A673 (cell line): ENCODE data around the gene CCN2. TPM values are rescaled to one million over a fixed set of nuclear protein-coding genes. Genes with fewer than 3 reads are reported as not detected.

Source experiments
- BruUV-seq: library from RNA; stranded (reverse); fragments of 400-500 nt; replicated peaks from 2 replicates; lab custom pipeline; 2021; lab: Mats Ljungman, UMichigan
- CTCF ChIA-PET: fragments of 300-600 bp; sonication (Branson Sonifier 250); formaldehyde crosslinking; loops from one replicate; lab custom pipeline; 2022; ENCODE audit warnings: antibody characterized with exemption; lab: Charles Lee
- POLR2A ChIA-PET: fragments of 300-600 bp; sonication (Branson Sonifier 250); formaldehyde crosslinking; loops from one replicate; lab custom pipeline; 2022; ENCODE audit warnings: antibody characterized with exemption; ENCODE audit not compliant: low non-redundant PET; lab: Charles Lee
- DNase-seq: peaks from one replicate; pipeline ENCODE4 v3.0.0-alpha.2; 2015; ENCODE audit warnings: low spot score
- H3K27ac ChIP-seq: fragments of 200-600 bp; sonication (generic); 2 replicates; pipeline ENCODE4 v1.5.1; 2016; ENCODE audit warnings: mixed run types, low read depth, mild to moderate bottlenecking, mixed read lengths, antibody characterized with exemption, low read length; ENCODE audit not compliant: poor library complexity, severe bottlenecking
- H3K27me3 ChIP-seq: fragments of 200-600 bp; sonication (generic); replicated peaks from 2 replicates; pipeline ENCODE4 v1.6.1; 2017; ENCODE audit warnings: mixed run types, low read depth, mild to moderate bottlenecking, mixed read lengths, antibody characterized with exemption, low read length; ENCODE audit not compliant: insufficient read depth, poor library complexity
- H3K36me3 ChIP-seq: fragments of 200-600 bp; sonication (generic); 2 replicates; pipeline ENCODE4 v1.6.1; 2016; ENCODE audit warnings: mixed run types, mild to moderate bottlenecking, mixed read lengths, antibody characterized with exemption, low read length; ENCODE audit not compliant: insufficient read depth, poor library complexity, severe bottlenecking
- H3K4me1 ChIP-seq: fragments of 200-600 bp; sonication (generic); 2 replicates; pipeline ENCODE4 v1.6.1; 2017; ENCODE audit warnings: mixed run types, mild to moderate bottlenecking, mixed read lengths, antibody characterized with exemption, low read length; ENCODE audit not compliant: insufficient read depth, poor library complexity, severe bottlenecking
- H3K4me3 ChIP-seq: fragments of 200-600 bp; sonication (generic); 2 replicates; pipeline ENCODE4 v1.5.1; 2016; ENCODE audit warnings: low read depth, mixed run types, mild to moderate bottlenecking, mixed read lengths, low read length; ENCODE audit not compliant: poor library complexity, severe bottlenecking
- H3K9me3 ChIP-seq: fragments of 200-600 bp; sonication (generic); 2 replicates; pipeline ENCODE4 v1.6.1; 2016; ENCODE audit warnings: mixed run types, low read depth, mild to moderate bottlenecking, mixed read lengths, antibody characterized with exemption, low read length; ENCODE audit not compliant: poor library complexity, severe bottlenecking
- EZH2 ChIP-seq: fragments of 200-600 bp; sonication (generic); IDR thresholded peaks from 2 replicates; pipeline ENCODE4 v1.6.1; 2017; ENCODE audit warnings: borderline replicate concordance, low read depth, mild to moderate bottlenecking, mixed read lengths, antibody characterized with exemption, low read length; ENCODE audit not compliant: poor library complexity, severe bottlenecking
- intact Hi-C: fragments of 100-400 bp; cut with micrococcal nuclease; formaldehyde crosslinking; loops from one replicate; pipeline ENCODE4 v1.10.0; 2022; ENCODE audit not compliant: unreplicated experiment
- total RNA-seq: library from RNA; stranded (reverse); gene quantifications from 2 replicates; pipeline ENCODE4 v1.2.3, GENCODE V29; 2021
- TF ChIP-seq, protein P1 (sequence below): fragments of 300-800, 200-600 bp; sonication (generic); conservative IDR thresholded peaks from 2 replicates; pipeline ENCODE4 v1.5.1; 2017; ENCODE audit warnings: low read depth, mild to moderate bottlenecking, antibody characterized with exemption, low read length, moderate library complexity, mixed read lengths

Gene CCN2
- total RNA-seq, 1 experiment from 2014 or later = 17.5 TPM

GRCh38 chr6:131949909-131950766, 1.0 kb downstream of the CCN2 start:
- DNase-seq = peak; percentile 83
- no peak for TF ChIP-seq EZH2
- TF ChIP-seq, protein P1, sequence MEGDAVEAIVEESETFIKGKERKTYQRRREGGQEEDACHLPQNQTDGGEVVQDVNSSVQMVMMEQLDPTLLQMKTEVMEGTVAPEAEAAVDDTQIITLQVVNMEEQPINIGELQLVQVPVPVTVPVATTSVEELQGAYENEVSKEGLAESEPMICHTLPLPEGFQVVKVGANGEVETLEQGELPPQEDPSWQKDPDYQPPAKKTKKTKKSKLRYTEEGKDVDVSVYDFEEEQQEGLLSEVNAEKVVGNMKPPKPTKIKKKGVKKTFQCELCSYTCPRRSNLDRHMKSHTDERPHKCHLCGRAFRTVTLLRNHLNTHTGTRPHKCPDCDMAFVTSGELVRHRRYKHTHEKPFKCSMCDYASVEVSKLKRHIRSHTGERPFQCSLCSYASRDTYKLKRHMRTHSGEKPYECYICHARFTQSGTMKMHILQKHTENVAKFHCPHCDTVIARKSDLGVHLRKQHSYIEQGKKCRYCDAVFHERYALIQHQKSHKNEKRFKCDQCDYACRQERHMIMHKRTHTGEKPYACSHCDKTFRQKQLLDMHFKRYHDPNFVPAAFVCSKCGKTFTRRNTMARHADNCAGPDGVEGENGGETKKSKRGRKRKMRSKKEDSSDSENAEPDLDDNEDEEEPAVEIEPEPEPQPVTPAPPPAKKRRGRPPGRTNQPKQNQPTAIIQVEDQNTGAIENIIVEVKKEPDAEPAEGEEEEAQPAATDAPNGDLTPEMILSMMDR = peak; percentile 71
- Histone ChIP-seq H3K36me3 (no peaks in the 10 kb centered on the region), H3K27me3 (no peaks in the 10 kb centered on the region), H3K4me1 (peaks cover 48% of the 10 kb centered on the region), H3K9me3 (no peaks in the 10 kb centered on the region), H3K4me3 (peak overlapping the region; percentile 68), H3K27ac (peak overlapping the region; percentile 74)
- CTCF ChIA-PET = interaction anchor here (0.5 kb wide), 1 partner anchor 16 kb away, joined by 4 read pairs; no protein-coding TSS in a partner anchor
- BruUV-seq = no TSS peak
- intact Hi-C loops = loop anchor here (10.0 kb wide), 2 partner anchors 215 to 265 kb away; no protein-coding TSS in a partner anchor
- POLR2A ChIA-PET = no interaction called here

DNA sequence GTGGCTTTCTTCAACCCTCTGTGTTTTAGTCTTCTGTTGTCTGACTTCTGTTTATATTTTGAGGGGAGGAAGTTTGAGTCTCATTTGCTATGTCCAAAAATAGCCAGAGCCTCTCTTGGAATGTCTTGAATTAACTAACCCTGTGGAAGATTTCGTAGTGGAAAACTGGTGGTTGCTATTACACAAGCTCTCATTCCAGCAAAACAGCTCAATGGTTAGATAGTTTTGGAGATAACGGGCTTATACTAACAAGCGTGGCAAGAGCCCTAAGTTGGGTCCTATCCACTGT, 1.6 kb downstream of the CCN2 start:
- H3K9me3 ChIP-seq = no peaks in the 10 kb centered on the region
- peaks cover 42% of the 10 kb centered on the region for H3K4me1 ChIP-seq
- no peaks in the 10 kb centered on the region for H3K36me3 ChIP-seq
- intact Hi-C loops = no loop called here
- no peak for DNase-seq
- H3K27me3 ChIP-seq = no peaks in the 10 kb centered on the region
- POLR2A ChIA-PET = no interaction called here
- no TSS peak for BruUV-seq
- no peak for TF ChIP-seq EZH2
- TF ChIP-seq, protein P1 = no peak
- H3K4me3 ChIP-seq = peak overlapping the region; percentile 68
- CTCF ChIA-PET = interaction anchor here (0.5 kb wide), 1 partner anchor 15 kb away, joined by 4 read pairs; no protein-coding TSS in a partner anchor
- no peak overlapping the region for H3K27ac ChIP-seq

GRCh38 chr6:131948692-131949619, 2.2 kb downstream of the CCN2 start:
- no peaks in the 10 kb centered on the region for H3K9me3 ChIP-seq
- H3K27ac ChIP-seq = no peak overlapping the region
- ChIA-PET CTCF (interaction anchor here (0.5 kb wide), 1 partner anchor 15 kb away, joined by 4 read pairs; no protein-coding TSS in a partner anchor), POLR2A (no interaction called here)
- no peaks in the 10 kb centered on the region for H3K27me3 ChIP-seq
- TSS peak; percentile 58 for BruUV-seq
- no peaks in the 10 kb centered on the region for H3K36me3 ChIP-seq
- no peak for TF ChIP-seq EZH2
- TF ChIP-seq, protein P1 = no peak
- intact Hi-C loops = no loop called here
- peaks cover 36% of the 10 kb centered on the region for H3K4me1 ChIP-seq
- peak overlapping the region; percentile 68 for H3K4me3 ChIP-seq
- DNase-seq = peak; percentile 50
